Islet of Langerhans (tissue), 1 donor: ENCODE measurements around the gene SEMA5B.

Experiments
- FAIRE-seq: peaks from one replicate; lab custom pipeline; 2011; peaks lifted over from hg19 to GRCh38; lab: Jason Lieb, UNC

SEMA5B gene

GRCh38 chr3:123027292-123028232 is at the start of gene SEMA5B:
Gene SEMA5B, minus strand, starts transcription at chr3:123027763. Its CDS starts 66,500 bp downstream, at chr3:122961263.
- FAIRE-seq: no peak

- no peak for FAIRE-seq
Measured at GRCh38 chr3:123076496-123077418, 49.2 kb upstream of the SEMA5B start.

DNA sequence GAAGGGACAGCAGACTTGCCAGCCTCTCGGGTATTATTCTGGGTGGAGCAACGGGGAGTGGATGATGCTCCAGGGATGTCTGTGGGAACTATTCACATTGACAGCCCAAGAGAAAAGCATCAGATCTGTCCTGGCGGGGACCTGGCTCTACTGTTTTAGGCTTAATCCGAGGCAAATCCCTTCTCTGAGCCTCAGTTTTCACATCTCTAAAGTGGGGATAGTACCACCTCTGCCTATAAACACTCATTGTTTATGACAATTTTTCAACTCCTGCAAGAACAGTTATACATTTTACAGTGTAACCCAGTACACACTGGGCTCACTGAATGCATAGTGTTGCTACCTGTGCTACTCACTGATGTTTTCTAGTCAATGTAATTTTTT is 48.5 kb upstream of the SEMA5B start:
- FAIRE-seq: no peak

- no peak for FAIRE-seq
Measured at GRCh38 chr3:123075359-123075758, 47.8 kb upstream of the SEMA5B start.

DNA sequence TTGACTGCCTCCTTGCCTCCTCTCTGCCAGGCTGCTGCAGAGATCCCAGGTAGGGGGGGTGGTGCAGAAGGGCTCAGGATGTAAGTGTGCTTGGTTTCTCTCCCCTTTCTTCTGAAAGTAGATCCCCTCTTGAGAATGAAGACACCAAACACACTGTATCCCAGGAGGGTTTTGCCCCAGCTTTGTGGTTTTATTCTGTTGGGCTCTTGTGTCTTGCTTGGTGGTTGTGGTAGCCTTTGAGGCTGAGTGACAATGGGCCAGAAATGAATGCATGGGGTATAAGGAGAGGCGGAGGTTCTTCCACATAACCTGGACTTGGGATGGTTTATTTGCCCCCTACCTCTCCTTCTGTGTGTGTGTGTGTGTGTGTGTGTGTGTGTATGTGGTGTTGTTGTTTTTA is 45.0 kb upstream of the SEMA5B start:
- FAIRE-seq: no peak

DNA sequence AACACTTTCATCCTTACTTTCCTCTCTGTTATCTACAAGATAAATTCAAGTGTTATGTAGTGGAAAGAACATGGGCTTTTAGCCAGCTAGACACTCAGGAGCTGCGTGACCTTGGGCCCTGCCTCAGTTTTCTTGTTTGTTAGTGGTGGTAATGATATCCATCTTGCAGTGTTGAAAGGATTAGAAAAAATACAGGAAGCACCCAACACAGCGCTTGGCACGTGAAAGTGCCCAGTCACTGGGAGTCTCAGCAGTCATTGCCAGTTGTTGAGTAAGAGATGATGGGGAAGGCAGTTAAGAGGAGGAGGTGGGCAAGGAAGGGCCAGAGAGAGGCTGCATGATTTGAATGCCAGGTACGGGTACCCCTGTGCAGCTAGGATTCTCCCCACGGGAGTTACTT is 44.6 kb upstream of the SEMA5B start:
- no peak for FAIRE-seq

DNA sequence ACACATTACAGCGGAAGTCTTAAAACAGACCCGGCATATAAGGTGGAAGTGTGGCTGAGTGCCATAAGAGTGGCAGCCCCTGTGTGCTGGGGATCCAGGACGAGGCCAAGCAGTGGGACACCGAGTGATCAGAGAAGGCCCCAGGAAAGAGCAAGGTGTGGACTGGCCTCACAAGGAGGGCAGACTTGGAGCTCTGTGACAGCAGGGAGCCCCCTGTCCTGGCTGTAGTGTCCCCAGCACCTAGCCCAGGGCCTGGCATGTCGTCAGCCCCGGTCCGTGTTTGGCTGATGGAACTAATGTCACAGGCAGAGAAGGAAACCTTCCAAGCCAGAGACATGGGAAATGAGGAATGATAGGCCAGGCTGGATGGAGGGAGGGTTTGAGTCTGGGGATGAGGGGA is 44.0 kb upstream of the SEMA5B start:
- FAIRE-seq: no peak

DNA sequence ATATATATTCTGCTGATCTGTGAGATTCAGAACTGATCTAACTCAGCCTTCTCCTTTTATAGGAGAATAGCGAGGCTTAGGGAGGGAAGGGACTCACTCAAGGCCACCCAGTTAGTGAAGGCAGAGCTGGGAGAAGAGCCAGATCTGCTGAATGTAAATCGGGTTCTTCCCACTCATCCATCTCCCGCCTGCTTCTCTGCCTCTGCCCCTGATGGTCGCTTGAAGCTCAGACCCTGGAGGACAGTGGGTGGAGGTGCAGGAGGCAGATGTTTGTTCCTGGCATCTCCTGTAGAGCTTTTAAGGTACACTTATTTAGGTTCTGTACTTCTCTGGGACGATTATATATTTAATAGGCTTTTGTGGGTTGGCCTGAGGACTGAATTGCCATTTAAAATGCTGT is 43.6 kb upstream of the SEMA5B start:
- FAIRE-seq: no peak

GRCh38 chr3:123070510-123070909 is 42.9 kb upstream of the SEMA5B start:
- no peak for FAIRE-seq

DNA sequence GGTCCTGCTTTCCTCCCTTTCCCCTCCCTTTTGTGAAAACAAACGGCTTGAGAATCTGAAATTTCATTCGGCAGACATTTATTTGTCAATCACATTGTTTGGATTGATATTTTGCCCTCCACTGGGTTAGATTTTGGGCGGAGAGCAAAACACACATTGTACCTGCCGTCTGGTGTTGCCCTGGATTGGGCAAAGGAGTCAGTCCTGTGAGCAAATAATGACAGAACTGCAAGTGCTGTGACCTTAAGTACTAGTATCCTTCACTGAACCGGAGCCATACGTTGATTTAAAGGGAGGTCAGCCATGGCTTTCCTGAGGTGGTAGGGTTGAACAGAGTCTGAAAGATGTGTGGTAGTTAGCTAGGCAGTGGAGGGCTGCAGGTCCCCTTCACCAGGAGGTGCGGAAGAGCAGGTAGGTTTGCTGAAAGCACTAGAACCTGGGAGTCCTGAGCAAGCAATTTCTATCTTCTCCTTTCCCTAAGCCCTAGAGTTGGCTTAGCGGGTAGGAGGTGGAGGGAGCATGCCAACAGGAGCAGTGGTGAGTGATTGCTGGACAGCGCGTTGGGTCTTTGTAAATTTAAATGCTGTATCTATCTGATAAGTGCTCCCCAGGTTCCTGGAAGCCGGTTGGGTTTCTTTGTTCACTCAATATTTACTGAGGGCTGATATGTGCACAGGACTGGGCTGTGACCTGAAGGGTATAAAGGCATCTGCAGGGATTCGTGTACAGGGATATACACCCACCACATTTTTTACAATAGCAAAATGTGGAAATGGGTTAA is 41.2 kb upstream of the SEMA5B start:
- no peak for FAIRE-seq

DNA sequence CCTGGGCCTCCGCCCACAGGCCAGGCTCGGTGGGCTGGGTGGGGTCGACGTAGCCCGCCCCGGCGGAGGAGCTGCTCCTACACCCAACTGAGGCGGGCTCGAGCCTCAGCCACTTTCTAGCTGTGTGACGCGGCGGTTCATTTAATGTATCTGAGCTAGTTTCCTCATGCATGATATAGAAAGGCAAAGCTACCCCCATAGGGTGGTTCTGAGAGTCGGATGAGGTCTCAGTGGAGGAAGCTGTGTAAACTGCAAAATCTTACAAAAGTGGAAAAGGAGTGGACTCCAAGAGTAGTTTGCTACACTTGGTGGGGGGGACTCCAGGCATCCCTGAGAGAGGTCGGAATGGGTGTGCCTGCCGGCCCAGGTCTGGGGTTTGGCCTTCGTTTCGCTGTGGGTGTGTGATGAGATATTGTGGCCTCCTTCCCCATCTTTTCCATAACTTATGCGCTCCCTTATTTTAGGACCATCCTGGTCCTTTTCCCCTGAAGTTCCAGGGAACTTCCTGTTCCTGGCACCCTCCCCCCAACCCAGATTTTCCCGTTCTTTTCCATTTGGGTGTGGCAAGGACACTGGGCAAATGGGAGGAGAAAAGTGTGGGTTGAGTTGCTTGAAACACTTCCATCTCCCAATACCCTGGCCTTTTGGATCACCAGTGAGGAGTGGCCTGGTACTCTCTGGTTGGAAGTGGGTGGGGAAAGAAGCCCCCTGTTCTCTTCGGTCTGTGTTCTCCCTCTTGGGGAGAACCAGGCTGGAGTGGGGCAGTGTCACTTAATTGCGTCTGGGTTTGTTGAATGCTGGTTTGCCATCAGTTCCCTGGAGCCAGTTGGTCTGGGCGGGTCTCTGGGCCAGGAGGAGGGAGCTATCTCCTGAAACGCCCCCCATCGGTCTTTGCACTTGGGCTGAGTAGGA is 40.4 kb upstream of the SEMA5B start:
- FAIRE-seq: no peak

DNA sequence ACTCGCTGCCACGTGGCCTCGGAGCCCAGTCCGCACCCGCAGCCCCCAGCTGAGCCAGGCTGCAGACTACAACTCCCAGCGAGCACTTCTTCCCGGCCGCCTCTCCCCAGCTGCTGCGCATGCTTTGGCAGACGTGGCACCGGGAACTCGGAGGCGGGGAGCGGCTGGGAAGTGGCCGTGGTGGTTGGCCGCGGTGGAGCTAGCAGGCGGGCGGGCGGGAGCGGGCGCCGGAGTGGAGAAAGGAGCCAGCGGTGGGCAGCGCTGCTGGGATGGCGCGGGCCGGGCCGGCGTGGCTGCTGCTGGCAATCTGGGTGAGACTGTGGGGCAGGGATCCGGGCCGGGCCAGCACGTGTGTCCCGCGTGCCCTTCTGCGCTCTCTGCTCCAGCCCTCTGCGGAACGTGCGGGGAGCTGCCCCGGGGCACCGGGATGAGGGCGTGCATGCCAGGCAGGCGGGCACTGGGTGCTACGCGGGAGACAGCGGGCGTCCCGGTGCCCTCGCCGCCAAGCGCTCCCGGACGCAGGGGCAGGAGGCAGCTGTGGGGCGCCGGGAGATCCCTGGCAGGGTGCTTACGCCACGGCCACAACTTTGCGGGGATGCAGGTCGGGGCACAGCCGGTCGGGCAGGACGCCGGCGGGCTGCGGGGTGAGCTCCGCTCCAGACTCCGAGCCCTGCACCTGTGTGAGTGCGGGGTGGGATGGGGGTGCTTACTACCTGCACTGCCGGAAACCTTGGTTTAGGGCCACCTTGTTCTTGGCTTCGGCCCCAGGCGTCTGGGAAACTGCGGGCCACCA is 39.5 kb upstream of the SEMA5B start, which contains the start of gene PDIA5:
Gene PDIA5, plus strand, starts transcription at position 130 of the 793 bp plus-strand sequence. Its CDS starts 140 bp downstream, at position 270.
- no peak for FAIRE-seq

DNA sequence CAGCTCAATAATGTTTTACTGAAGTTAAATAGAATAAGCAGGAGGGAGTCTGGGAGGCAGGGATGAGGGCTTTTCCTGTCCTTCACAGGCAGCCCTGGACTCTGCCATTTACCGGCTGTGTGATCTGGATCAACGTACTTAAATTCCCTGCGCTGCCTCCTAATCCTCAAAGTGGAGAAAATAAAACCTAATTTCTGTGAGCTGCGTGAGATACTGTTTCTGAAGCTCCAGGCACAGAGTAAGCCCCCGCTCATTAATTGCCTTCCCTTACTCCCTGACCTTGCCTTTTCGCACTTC is 39.0 kb upstream of the SEMA5B start:
- FAIRE-seq: no peak

DNA sequence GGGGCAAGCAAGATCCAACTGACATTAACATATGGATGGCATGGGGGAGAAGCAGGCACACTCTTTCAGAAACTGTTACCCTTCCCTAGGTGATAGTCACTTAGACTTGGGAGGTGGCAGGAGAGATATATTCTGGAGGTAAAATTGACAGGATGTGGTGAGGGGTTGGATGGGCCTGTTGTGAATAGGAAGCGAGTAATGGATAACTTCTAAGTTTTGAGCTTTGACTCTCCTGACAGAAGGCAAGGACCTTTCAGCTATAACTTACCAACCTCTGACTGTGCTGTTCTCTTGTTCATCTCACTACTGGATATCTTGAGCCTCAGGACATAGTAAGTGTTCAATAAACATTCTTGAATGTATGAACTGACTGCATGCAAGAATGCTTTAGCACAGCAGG is 37.4 kb upstream of the SEMA5B start:
- FAIRE-seq: no peak

GRCh38 chr3:123064506-123064905 is 36.9 kb upstream of the SEMA5B start:
- FAIRE-seq: no peak

GRCh38 chr3:123063034-123063433 is 35.5 kb upstream of the SEMA5B start:
- FAIRE-seq: no peak

GRCh38 chr3:123061856-123062255 is 34.3 kb upstream of the SEMA5B start:
- no peak for FAIRE-seq

DNA sequence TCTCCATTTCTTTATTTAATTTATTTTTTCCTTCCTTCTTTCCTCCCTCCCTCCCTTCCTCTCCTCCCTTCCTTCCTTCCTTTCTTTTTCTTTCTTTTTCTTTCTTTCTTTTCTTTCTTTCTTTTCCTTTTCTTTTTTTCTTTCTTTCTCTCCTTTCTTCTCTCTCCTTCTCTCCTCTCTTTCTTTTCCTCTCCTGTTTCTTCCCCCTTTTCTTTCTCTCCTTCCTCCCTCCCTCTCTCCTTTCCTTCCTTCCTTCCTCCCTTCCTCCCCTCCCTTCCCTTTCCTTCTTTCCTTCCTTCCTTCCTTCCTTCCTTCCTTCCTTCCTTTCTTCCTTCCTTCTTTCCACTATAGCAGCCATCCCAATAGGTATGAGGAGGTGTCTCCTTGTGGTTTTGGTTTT is 32.5 kb upstream of the SEMA5B start:
- FAIRE-seq: no peak

DNA sequence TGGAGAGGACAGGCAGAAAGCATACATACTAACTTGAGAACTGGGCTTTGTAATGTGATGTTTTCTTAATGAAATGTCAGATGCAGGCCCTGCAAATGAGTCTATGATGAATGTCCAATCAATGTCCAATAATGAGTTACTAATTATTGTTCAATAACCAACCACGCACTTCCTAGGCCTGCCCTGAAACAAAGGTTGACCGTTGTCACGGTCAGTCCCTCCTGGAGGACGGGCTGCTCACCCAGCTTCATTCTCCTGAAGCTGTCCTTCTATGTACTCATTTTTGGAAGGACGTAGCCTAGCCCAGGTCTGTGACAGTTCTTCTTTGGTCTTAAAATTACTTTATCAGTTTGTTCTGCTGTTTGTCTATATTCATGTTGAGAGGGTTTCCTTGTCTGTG is 30.9 kb upstream of the SEMA5B start:
- FAIRE-seq: no peak

- FAIRE-seq: no peak
Measured at GRCh38 chr3:123055352-123055751, 27.8 kb upstream of the SEMA5B start.
